ENCODE results near the gene FGF6.

GRCh38 chr12:4440187-4440941, 5.3 kb downstream of the FGF6 start:
- TF ChIP-seq CTCF (IDR thresholded peaks at IDR 0.05) (no peak), POLR2AphosphoS5 (IDR thresholded peaks at IDR 0.05; ENCODE audit: low read depth, low read length) (no peak), REST (IDR thresholded peaks at IDR 0.05; ENCODE audit: insufficient read depth in 1 of 2, low read depth in 2 of 2, low read length in 1 of 2) (no peak), TCF7L2 (IDR thresholded peaks at IDR 0.05; ENCODE audit: low read depth, low read length) (no peak), SIN3A (IDR thresholded peaks at IDR 0.05; ENCODE audit: borderline replicate concordance, insufficient read depth, low read depth, low read length) (no peak)
